ENCODE results near the gene SSH3. TPM values are rescaled to one million over a fixed set of nuclear protein-coding genes. Genes with fewer than 3 reads are reported as not detected.

SSH3 gene
- total RNA-seq, 1 experiment from 2014 or later, result 0.82 TPM

DNA sequence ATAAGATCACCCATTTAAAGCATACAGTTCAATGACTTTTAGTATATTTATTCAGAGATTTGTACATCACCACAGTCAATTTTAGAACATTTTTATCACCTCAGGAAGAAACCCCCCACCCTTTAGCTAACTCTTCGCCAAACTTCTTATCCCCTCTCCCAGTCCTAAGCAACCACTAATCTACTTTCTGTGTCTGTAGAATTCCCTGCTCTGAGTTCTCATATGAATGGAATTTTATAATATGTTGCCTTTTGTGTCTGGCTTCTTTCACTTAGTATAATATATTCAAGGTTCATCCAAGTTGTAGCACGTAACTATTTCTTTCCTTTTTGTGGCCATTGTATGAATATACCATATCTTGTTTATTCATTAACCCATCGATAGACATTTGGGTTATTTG lies 10.7 kb upstream of the SSH3 start:
- Histone ChIP-seq H3K27ac (ENCODE audit: low read length) (no peak overlapping the region), H3K4me2 (ENCODE audit: low read depth, low read length, poor library complexity, severe bottlenecking) (no peak overlapping the region), H2AFZ (ENCODE audit: low read length) (no peak overlapping the region), H3K79me2 (ENCODE audit: low read length) (peaks cover 42% of the 10 kb centered on the region), H4K20me1 (ENCODE audit: insufficient read depth, low read depth, low read length) (no peaks in the 10 kb centered on the region), H3K27me3 (ENCODE audit: low read length) (no peaks in the 10 kb centered on the region), H3K4me3 (ENCODE audit: low read length) (no peak overlapping the region), H3K9me3 (ENCODE audit: low read length) (peaks cover 4% of the 10 kb centered on the region; the same call in 1 of the 2 replicates), H3K36me3 (ENCODE audit: insufficient read depth, low read length) (peaks cover 60% of the 10 kb centered on the region), H3K9me2 (replicated peaks; ENCODE audit: insufficient read depth, low read length) (no peaks in the 10 kb centered on the region), H3K4me1 (ENCODE audit: low read length) (peaks cover 21% of the 10 kb centered on the region), H3K9ac (ENCODE audit: low read length) (no peak overlapping the region)
- no peak for DNase-seq

DNA sequence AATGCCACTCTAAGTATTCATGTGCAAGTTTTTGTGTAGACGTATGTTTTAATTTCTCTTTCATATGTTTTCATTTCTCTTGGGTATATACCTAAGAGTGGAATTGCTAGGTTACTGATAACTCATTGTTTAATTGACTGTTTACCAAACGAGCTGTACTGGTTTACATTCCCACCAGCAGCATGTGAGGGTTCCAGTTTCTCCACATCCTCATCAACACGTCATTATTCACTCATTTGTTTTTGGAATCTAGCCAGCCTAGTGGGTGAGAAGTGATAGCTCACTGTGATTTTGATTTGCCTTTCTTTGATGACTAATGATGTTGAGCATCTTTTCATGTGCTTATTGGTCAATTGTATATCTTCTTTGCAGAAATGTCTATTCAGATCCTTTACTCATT lies 10.2 kb upstream of the SSH3 start:
- H3K4me2 ChIP-seq (ENCODE audit: low read depth, low read length, poor library complexity, severe bottlenecking), result no peak overlapping the region
- H2AFZ ChIP-seq (ENCODE audit: low read length), result no peak overlapping the region
- H3K9ac ChIP-seq (ENCODE audit: low read length), result no peak overlapping the region
- no peak overlapping the region for H3K4me3 ChIP-seq (ENCODE audit: low read length)
- DNase-seq, result no peak
- H3K27me3 ChIP-seq (ENCODE audit: low read length), result no peaks in the 10 kb centered on the region
- H3K4me1 ChIP-seq (ENCODE audit: low read length), result peaks cover 17% of the 10 kb centered on the region
- peaks cover 60% of the 10 kb centered on the region for H3K36me3 ChIP-seq (ENCODE audit: insufficient read depth, low read length)
- peaks cover 42% of the 10 kb centered on the region for H3K79me2 ChIP-seq (ENCODE audit: low read length)
- H4K20me1 ChIP-seq (ENCODE audit: insufficient read depth, low read depth, low read length), result no peaks in the 10 kb centered on the region
- H3K9me2 ChIP-seq (replicated peaks; ENCODE audit: insufficient read depth, low read length), result no peaks in the 10 kb centered on the region
- H3K27ac ChIP-seq (ENCODE audit: low read length), result no peak overlapping the region
- peaks cover 4% of the 10 kb centered on the region; the same call in 1 of the 2 replicates for H3K9me3 ChIP-seq (ENCODE audit: low read length)

DNA sequence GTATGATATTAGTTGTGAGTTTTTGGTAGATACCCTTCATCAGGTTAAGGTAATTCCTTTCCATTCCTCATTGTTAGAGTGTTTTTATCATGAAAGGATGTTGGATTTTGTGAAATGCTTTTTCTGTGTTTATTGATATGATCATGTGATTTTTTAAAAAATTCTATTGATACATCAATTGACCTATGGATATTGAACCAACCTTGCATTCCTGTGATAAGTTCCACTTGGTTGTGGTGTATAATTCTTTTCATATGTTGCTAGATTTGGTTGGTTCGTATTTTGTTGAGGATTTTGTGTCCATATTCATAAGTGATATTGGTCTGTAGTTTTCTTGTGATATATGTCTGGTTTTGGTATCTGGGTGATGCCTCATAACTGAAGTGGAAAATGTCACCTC lies 7.5 kb upstream of the SSH3 start:
- Histone ChIP-seq H3K4me3 (ENCODE audit: low read length) (no peak overlapping the region), H3K79me2 (ENCODE audit: low read length) (peaks cover 28% of the 10 kb centered on the region), H3K36me3 (ENCODE audit: insufficient read depth, low read length) (peaks cover 68% of the 10 kb centered on the region), H3K9me3 (ENCODE audit: low read length) (peaks cover 4% of the 10 kb centered on the region; the same call in 1 of the 2 replicates), H3K27ac (ENCODE audit: low read length) (no peak overlapping the region), H3K9me2 (replicated peaks; ENCODE audit: insufficient read depth, low read length) (no peaks in the 10 kb centered on the region), H3K4me2 (ENCODE audit: low read depth, low read length, poor library complexity, severe bottlenecking) (no peak overlapping the region), H4K20me1 (ENCODE audit: insufficient read depth, low read depth, low read length) (no peaks in the 10 kb centered on the region), H2AFZ (ENCODE audit: low read length) (no peak overlapping the region), H3K4me1 (ENCODE audit: low read length) (no peaks in the 10 kb centered on the region), H3K27me3 (ENCODE audit: low read length) (no peaks in the 10 kb centered on the region), H3K9ac (ENCODE audit: low read length) (no peak overlapping the region)
- peak; percentile 59 for DNase-seq

DNA sequence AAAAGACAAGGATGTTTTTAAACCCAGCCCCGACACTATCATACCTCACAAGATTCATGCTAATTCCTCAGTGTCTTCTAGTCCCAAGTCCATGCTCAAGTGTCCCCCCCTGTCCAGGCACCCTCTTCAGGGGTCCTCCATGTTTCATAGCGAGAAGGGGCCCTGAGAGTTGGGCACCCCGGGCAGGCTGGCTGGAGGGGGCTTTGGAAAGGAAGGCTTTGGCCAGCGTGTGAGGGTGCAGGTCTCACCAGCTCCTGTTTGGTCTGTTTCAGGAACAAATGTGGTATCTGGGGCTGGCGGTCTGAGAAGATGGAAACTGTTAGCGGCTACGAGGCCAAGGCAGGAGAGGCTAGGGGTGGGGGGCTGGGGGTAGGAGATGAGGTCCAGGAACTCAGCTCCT lies 4.5 kb upstream of the SSH3 start:
- no peak overlapping the region for H3K4me2 ChIP-seq (ENCODE audit: low read depth, low read length, poor library complexity, severe bottlenecking)
- H4K20me1 ChIP-seq (ENCODE audit: insufficient read depth, low read depth, low read length), result no peaks in the 10 kb centered on the region
- no peak overlapping the region for H3K9ac ChIP-seq (ENCODE audit: low read length)
- no peak overlapping the region for H2AFZ ChIP-seq (ENCODE audit: low read length)
- DNase-seq, result no peak
- H3K4me1 ChIP-seq (ENCODE audit: low read length), result no peaks in the 10 kb centered on the region
- H3K9me3 ChIP-seq (ENCODE audit: low read length), result peaks cover 4% of the 10 kb centered on the region; the same call in 1 of the 2 replicates
- no peak overlapping the region for H3K4me3 ChIP-seq (ENCODE audit: low read length)
- H3K27me3 ChIP-seq (ENCODE audit: low read length), result no peaks in the 10 kb centered on the region
- peaks cover 11% of the 10 kb centered on the region; the same call in 1 of the 2 replicates for H3K79me2 ChIP-seq (ENCODE audit: low read length)
- H3K9me2 ChIP-seq (replicated peaks; ENCODE audit: insufficient read depth, low read length), result no peaks in the 10 kb centered on the region
- no peak overlapping the region for H3K27ac ChIP-seq (ENCODE audit: low read length)
- peaks cover 46% of the 10 kb centered on the region for H3K36me3 ChIP-seq (ENCODE audit: insufficient read depth, low read length)

DNA sequence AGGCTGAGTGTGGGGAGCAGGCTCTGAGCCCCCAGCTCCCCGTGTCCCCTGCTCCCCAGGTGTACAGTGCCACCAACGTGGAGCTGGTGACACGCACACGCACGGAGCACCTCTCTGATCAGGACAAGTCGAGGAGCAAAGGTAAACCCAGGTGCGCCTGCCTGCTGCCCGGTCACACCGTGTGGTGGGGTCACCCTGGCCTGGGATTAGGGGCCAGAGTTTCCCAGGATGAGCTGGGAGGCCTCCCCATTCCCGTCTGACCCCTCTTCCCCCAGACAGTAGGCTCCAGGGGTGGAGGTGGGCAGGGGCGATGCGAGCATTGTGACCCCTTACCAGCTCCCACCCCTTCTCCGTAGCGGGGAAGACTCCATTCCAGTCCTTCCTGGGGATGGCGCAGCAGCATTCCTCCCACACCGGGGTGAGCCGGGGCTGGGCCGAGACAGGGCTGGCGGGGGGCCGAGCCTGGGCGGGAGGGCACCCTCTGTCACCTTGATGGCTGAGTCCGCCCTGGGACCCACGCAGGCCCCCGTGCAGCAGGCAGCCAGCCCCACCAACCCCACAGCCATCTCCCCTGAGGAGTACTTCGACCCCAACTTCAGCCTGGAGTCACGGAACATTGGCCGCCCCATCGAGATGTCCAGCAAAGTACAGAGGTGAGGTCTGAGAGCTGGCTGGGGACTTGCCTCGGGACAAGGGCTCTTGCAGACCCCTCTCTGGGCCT lies 3.7 kb upstream of the SSH3 start:
- no peak overlapping the region for H3K27ac ChIP-seq (ENCODE audit: low read length)
- no peaks in the 10 kb centered on the region for H3K27me3 ChIP-seq (ENCODE audit: low read length)
- no peaks in the 10 kb centered on the region for H3K9me2 ChIP-seq (replicated peaks; ENCODE audit: insufficient read depth, low read length)
- H3K4me1 ChIP-seq (ENCODE audit: low read length), result no peaks in the 10 kb centered on the region
- no peak overlapping the region for H3K4me2 ChIP-seq (ENCODE audit: low read depth, low read length, poor library complexity, severe bottlenecking)
- DNase-seq, result no peak
- no peak overlapping the region for H2AFZ ChIP-seq (ENCODE audit: low read length)
- peaks cover 3% of the 10 kb centered on the region; the same call in 1 of the 2 replicates for H3K79me2 ChIP-seq (ENCODE audit: low read length)
- H3K9ac ChIP-seq (ENCODE audit: low read length), result no peak overlapping the region
- H3K36me3 ChIP-seq (ENCODE audit: insufficient read depth, low read length), result peaks cover 37% of the 10 kb centered on the region
- no peaks in the 10 kb centered on the region for H3K9me3 ChIP-seq (ENCODE audit: low read length)
- H3K4me3 ChIP-seq (ENCODE audit: low read length), result no peak overlapping the region
- H4K20me1 ChIP-seq (ENCODE audit: insufficient read depth, low read depth, low read length), result no peaks in the 10 kb centered on the region

DNA sequence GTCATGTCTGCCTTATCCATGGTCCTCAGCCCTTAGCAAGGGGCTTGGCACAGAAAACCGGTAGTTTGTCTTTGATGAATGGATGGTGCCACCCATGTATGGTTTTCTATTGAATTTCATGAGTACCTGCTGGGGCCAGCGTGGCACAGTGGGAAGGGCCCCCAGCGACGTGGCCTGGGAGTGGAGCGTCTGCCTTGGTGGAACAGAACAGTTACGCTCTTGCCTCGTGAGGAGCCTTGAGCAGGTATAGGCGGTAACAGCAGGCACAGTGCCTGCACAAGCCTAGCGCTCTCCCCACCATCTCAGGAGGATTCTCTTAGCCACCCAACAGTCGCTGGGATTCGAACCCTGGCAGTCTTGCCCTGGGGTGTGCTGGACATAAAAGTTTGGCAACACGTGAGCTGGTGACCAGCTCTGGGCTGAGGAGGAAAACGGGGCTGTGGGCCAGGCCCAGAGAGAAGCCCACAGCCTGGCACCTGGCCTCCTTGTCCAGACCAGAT lies 3.0 kb upstream of the SSH3 start:
- Histone ChIP-seq H3K27ac (ENCODE audit: low read length) (no peak overlapping the region), H3K9me3 (ENCODE audit: low read length) (no peaks in the 10 kb centered on the region), H3K9me2 (replicated peaks; ENCODE audit: insufficient read depth, low read length) (no peaks in the 10 kb centered on the region), H2AFZ (ENCODE audit: low read length) (no peak overlapping the region), H3K4me3 (ENCODE audit: low read length) (no peak overlapping the region), H3K9ac (ENCODE audit: low read length) (no peak overlapping the region), H3K4me2 (ENCODE audit: low read depth, low read length, poor library complexity, severe bottlenecking) (no peak overlapping the region), H3K36me3 (ENCODE audit: insufficient read depth, low read length) (peaks cover 31% of the 10 kb centered on the region), H3K4me1 (ENCODE audit: low read length) (no peaks in the 10 kb centered on the region), H4K20me1 (ENCODE audit: insufficient read depth, low read depth, low read length) (no peaks in the 10 kb centered on the region), H3K79me2 (ENCODE audit: low read length) (no peaks in the 10 kb centered on the region), H3K27me3 (ENCODE audit: low read length) (no peaks in the 10 kb centered on the region)
- no peak for DNase-seq

DNA sequence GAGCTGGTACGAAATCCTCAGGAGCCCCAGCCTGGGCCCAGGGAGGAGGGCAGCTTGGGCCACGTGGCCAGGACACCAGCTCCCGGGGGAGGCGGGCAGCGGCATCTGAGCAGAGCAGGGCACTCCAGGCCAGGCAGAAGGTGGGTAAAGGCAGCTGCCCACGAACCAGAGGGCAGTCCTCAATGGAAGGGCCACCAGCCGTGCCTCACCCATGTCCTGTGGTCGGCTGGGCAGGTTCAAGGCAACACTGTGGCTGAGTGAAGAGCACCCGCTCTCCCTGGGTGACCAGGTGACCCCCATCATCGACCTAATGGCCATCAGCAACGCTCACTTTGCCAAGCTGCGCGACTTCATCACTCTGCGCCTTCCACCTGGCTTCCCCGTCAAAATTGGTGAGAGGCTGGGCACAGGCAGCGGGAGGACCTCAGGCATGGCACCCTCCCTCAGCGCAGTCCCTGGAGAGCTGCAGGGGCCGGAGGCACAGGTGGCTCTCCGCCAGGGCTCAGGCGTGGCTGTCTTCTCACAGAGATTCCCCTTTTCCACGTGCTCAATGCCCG lies 2.5 kb upstream of the SSH3 start:
- H4K20me1 ChIP-seq (ENCODE audit: insufficient read depth, low read depth, low read length), result no peaks in the 10 kb centered on the region
- H3K4me2 ChIP-seq (ENCODE audit: low read depth, low read length, poor library complexity, severe bottlenecking), result no peak overlapping the region
- H3K4me1 ChIP-seq (ENCODE audit: low read length), result no peaks in the 10 kb centered on the region
- H3K27ac ChIP-seq (ENCODE audit: low read length), result no peak overlapping the region
- no peaks in the 10 kb centered on the region for H3K9me3 ChIP-seq (ENCODE audit: low read length)
- H3K36me3 ChIP-seq (ENCODE audit: insufficient read depth, low read length), result peaks cover 25% of the 10 kb centered on the region
- no peaks in the 10 kb centered on the region for H3K27me3 ChIP-seq (ENCODE audit: low read length)
- no peak overlapping the region for H3K9ac ChIP-seq (ENCODE audit: low read length)
- H2AFZ ChIP-seq (ENCODE audit: low read length), result no peak overlapping the region
- no peaks in the 10 kb centered on the region for H3K79me2 ChIP-seq (ENCODE audit: low read length)
- no peak overlapping the region for H3K4me3 ChIP-seq (ENCODE audit: low read length)
- H3K9me2 ChIP-seq (replicated peaks; ENCODE audit: insufficient read depth, low read length), result no peaks in the 10 kb centered on the region
- no peak for DNase-seq

DNA sequence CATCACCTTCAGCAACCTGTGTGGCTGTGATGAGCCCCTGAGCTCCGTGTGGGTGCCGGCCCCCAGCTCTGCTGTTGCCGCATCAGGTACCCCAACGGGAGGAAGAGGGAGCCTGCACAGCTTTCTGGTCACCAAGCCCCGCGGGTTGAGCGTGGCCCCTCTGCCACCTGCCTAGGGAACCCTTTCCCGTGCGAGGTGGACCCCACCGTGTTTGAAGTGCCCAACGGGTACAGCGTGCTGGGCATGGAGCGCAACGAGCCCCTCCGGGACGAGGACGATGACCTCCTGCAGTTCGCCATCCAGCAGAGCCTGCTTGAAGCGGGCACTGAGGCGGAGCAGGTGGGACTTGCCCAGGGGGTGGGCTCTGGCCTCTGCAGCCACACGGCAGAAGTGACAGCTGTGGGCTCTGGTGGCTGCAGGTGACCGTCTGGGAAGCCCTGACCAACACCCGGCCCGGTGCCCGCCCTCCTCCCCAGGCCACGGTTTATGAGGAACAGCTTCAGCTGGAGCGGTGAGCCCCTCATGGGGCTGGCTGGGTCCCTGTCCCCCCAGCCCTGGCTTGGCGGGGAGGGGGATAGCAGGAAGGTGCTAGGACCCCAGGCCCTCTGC lies 1.9 kb upstream of the SSH3 start:
- Histone ChIP-seq H3K9me3 (ENCODE audit: low read length) (no peaks in the 10 kb centered on the region), H3K4me3 (ENCODE audit: low read length) (no peak overlapping the region), H3K27me3 (ENCODE audit: low read length) (no peaks in the 10 kb centered on the region), H3K27ac (ENCODE audit: low read length) (no peak overlapping the region), H3K36me3 (ENCODE audit: insufficient read depth, low read length) (peaks cover 19% of the 10 kb centered on the region), H3K9me2 (replicated peaks; ENCODE audit: insufficient read depth, low read length) (no peaks in the 10 kb centered on the region), H3K9ac (ENCODE audit: low read length) (no peak overlapping the region), H3K4me1 (ENCODE audit: low read length) (no peaks in the 10 kb centered on the region), H3K4me2 (ENCODE audit: low read depth, low read length, poor library complexity, severe bottlenecking) (no peak overlapping the region), H4K20me1 (ENCODE audit: insufficient read depth, low read depth, low read length) (no peaks in the 10 kb centered on the region), H3K79me2 (ENCODE audit: low read length) (no peaks in the 10 kb centered on the region), H2AFZ (ENCODE audit: low read length) (no peak overlapping the region)
- DNase-seq, result no peak
